Measurements from ENCODE around the gene ACTR2.
A peak's percentile ranks its signal among the peaks of the same experiment; 100 is the strongest.

Gene ACTR2

DNA sequence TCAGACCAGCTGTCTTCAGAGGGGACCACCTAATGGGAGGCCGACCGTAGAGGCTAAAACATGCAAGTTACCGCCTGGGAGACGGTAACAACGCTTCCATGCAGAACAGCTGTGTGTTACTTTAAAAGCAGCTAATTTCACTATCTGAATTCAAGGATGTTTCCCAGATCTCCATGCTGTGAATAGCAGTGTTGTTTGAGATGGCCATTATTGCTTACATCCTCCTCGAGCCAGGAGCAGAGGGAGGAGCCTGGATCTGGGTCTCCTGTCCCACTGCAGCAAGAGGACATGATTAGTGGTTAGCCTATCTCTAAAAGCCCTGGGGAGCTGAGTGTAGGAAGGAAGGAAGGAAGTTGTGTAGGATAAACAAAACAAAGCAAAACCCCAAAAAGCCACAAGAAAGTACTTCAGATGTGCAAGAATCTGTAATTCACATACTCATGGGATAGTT is 50.9 kb downstream of the ACTR2 start:
- DNase-seq (ENCODE audit: low spot score): no peak

DNA sequence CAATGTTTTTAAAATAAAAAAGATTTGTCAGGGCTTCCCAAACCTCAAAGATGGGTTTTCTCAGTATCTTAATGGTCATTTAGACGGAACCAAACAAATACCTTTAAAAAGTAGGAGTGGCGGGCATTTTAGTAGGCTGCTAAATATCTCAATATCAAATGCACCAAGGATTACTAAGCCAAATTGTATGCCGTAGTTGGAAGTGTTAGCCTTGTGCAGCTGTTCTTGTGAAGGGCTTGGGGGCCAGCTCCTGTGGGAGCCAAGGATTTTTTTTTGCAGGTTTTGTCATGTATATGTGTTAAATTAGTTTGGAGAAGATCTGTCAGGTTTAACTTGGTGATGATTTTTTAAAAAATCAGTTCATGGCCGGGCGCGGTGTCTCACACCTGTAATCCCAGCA is 52.1 kb downstream of the ACTR2 start:
- DNase-seq (ENCODE audit: low spot score): no peak

DNA sequence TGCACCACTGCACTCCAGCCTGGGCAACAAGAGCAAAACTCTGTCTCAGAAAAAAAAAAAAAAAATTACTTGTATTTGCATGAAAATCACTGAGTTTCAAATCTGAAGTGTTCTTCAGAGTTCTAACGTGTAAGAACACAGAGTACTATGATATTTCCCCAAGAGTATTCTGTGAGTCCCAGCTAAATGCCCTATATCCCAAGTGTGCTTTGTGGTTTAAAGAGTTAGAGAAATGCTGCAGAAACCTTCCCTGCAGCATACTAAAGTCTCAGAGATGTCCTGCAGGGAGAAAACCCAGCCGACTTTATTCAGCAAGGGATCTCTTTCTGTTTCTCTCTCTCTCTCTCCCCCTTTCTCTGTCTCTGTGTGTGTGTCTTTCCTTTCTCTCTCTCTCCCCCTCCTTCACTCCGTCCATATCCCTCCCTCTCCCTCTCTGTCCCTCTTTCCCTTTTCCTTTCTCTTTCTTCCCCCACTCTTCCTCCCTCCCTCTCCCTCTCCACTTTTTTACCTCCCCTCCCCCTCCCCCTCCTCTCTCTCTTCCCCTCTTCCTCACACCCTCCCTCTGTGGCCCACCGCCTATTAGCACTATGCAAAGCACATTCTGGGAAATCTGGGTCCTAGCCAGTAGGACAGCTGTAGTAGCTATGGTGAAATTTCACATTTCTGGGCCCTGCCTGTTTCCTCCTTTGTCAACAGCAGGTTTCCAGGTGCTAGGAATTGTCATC is 54.2 kb downstream of the ACTR2 start:
- no peak for DNase-seq (ENCODE audit: low spot score)

- DNase-seq (ENCODE audit: low spot score): no peak
Measured at GRCh38 chr2:65282477-65283053, 54.9 kb downstream of the ACTR2 start.

DNA sequence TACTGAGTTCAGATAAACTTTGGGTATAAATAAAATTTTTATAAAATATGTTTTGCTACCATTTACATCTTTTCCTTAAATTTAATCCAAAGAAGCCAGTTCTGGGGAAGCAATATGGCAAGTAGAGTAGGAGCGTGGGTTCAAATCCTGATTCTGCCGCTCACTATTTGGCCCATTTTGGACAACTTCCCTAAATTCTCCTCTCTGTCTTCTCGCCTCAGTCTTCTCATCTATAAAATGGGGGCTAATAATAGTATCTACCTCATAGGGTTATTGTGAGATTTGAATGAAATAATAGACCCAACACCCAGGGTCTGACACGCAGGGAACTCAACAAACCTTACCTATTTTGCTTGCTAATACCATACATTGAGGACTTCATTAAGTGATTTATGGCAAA is 59.7 kb downstream of the ACTR2 start:
- DNase-seq (ENCODE audit: low spot score): no peak

GRCh38 chr2:65291216-65292105 is 63.8 kb downstream of the ACTR2 start:
- DNase-seq (ENCODE audit: low spot score): no peak

- no peak for DNase-seq (ENCODE audit: low spot score)
Measured at GRCh38 chr2:65292106-65292400, 64.4 kb downstream of the ACTR2 start.

- no peak for DNase-seq (ENCODE audit: low spot score)
Measured at GRCh38 chr2:65292461-65293011, 64.9 kb downstream of the ACTR2 start.

- no peak for DNase-seq (ENCODE audit: low spot score)
Measured at GRCh38 chr2:65293376-65293775, 65.7 kb downstream of the ACTR2 start.

DNA sequence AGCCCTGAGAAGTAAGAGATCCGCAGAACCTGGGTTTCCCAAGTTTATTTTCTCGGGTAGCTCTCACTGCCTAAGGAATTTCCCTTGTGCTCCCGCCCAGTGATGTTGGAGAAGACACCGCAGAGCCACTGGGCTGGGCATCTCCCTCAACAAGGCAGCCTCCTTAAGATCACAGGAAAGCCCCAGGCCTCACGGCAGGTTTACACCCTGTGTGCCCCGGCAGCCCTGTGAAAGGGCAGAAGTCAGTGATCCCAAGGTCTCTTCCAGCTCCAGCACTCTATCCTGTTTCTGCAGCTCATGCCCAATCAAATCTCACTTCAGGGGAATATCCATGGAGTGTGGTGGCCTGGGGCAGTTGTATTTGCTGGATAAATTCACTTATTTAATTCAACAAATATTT is 66.5 kb downstream of the ACTR2 start:
- no peak for DNase-seq (ENCODE audit: low spot score)

DNA sequence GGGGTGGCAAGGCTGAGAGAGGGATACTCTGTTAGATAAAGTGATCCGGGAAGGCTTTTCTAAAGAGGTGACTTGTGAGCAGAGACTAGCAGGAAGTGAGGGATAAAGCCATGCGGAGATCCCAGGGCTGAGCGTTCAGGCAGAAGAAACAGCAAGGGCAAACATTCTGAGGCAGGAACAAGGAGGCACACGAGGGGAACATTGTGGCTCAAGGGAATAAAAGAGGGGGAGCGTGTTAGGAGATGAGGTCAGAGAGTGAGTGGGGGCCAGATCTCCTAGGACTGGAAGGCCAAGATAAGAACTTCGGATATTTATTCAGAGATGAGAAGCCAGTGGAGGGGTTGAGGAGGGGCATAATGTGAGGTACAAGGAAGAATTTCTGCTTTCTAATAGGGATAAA is 67.1 kb downstream of the ACTR2 start:
- DNase-seq (ENCODE audit: low spot score): no peak

- no peak for DNase-seq (ENCODE audit: low spot score)
Measured at GRCh38 chr2:65296971-65297370, 69.3 kb downstream of the ACTR2 start.

GRCh38 chr2:65297544-65297943 is 69.9 kb downstream of the ACTR2 start:
- no peak for DNase-seq (ENCODE audit: low spot score)

GRCh38 chr2:65298089-65298488 is 70.5 kb downstream of the ACTR2 start:
- DNase-seq (ENCODE audit: low spot score): no peak

DNA sequence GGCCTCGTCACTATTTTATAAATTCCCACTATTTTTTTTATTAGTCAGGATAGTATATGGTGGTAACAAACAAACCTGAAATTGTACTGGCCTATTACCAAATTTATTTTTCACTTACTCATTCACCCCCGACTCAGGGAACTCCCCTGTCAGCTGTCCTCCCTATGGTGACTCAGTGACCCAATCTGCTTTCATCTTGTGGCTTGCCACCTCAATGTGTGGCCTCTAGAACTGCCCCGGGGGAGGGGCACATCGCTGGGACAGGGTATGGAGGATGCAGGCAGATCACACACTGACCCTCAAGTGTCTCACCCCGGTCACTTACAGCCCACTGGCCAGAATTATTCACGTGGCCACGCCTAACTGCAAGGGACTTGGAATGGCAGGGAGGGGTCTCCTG is 71.6 kb downstream of the ACTR2 start:
- peak; percentile 7 for DNase-seq (ENCODE audit: low spot score)

DNA sequence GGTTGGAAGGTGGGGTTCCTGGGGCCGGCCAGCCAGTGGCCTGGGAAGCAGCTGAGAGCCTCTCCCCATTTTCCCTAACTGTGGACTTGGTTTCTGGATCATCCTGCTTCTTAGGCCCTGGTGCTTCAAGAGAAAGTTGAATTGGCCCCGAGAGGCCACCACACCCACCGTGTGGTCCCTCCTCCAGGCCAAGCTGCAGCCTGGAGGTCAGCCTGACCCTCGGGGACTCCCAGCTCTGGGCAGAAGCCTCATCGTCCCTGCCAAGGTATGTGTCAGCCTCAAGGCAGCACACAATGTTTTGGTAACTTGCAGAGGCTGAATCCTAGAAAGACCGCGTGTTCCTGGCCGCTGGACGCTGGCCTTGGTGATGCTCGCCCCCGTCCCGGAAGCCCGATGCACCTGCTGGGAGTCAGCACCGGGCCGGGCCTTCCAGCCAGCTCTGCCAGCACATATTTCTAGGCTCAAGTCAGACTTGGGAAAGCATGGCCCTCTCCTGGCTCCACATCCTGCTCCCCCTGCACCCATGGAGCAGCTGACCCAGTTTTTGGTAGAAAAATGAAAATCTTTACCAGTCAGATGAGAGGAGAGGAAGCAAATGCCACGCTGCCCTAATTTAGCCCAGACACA is 72.6 kb downstream of the ACTR2 start:
- DNase-seq (ENCODE audit: low spot score): no peak

GRCh38 chr2:65300761-65301711 is 73.4 kb downstream of the ACTR2 start:
- DNase-seq (ENCODE audit: low spot score): peak; percentile 67

DNA sequence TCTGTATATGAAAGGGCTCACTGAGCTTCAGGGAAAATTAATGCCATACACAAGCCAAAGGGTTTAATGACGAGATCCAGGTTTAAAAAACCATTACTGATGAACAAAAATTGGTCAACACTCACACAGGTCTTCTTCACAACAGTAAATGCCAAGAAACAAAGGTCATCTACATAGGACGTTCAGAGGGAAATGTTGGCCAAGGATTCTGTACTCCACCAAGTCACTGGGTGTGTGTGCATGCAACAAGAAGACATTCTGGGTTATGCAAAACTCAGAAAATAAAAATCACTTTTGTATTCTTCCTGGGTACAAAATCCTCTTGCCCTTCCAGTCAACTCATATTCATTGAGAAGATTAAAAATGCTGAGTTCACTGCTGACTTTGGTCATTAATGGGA is 78.3 kb downstream of the ACTR2 start:
- DNase-seq (ENCODE audit: low spot score): no peak

DNA sequence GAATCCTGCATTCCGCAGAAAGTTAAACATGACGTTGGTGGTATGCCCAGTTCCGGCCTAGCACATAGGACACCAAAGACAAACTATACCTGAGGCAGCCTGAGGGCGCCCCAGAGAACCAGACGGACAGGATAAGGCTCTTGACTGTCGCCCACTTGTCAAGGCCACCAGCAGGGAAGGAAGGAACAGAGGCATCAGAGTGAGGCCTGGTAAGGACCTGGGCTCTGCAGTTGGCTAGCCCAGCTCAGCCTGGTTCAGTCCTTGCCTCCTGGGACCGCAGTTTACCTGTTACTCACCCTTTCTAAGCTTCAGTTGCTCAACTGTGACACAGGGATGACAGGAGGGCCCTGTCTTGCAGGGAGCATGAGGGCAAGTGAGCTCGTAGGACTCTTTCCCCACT is 82.1 kb downstream of the ACTR2 start:
- DNase-seq (ENCODE audit: low spot score): no peak

GRCh38 chr2:65311049-65311448 is 83.4 kb downstream of the ACTR2 start:
- DNase-seq (ENCODE audit: low spot score): no peak

- DNase-seq (ENCODE audit: low spot score): no peak
Measured at GRCh38 chr2:65311596-65311995, 84.0 kb downstream of the ACTR2 start.

All from CD4-positive, alpha-beta T cell treated with Interleukin-6 at 100 ng/mL for 8 hours (primary cell).